ENCODE results near the gene TJP1.
"Not testable (repeated sequence)": the region's sequence is repeated elsewhere in the genome, so short reads cannot be mapped to it uniquely, and the experiment has no call there.

Gene TJP1

DNA sequence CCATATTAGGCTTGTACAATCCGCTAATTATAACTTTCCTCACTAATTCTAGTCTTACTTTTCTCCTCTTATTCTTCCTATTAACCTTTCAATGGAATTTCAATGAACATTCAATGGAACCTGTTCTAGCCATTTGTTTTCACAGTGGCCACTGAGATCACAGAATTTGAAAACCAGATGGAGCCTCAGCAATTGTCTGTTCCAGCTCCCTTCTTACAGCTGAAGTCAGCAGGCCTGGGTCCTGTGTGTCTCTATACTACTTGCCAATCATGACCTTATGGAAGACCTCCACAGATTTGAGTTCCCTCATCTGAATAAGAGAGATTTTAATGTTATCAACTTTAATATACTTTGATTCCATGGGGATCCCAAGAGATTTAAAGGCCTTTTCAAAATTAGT lies 36.6 kb downstream of the TJP1 start:
- H3K4me3 ChIP-seq (ENCODE audit: low read depth, low read length): no peak overlapping the region
- TF ChIP-seq, protein P1, sequence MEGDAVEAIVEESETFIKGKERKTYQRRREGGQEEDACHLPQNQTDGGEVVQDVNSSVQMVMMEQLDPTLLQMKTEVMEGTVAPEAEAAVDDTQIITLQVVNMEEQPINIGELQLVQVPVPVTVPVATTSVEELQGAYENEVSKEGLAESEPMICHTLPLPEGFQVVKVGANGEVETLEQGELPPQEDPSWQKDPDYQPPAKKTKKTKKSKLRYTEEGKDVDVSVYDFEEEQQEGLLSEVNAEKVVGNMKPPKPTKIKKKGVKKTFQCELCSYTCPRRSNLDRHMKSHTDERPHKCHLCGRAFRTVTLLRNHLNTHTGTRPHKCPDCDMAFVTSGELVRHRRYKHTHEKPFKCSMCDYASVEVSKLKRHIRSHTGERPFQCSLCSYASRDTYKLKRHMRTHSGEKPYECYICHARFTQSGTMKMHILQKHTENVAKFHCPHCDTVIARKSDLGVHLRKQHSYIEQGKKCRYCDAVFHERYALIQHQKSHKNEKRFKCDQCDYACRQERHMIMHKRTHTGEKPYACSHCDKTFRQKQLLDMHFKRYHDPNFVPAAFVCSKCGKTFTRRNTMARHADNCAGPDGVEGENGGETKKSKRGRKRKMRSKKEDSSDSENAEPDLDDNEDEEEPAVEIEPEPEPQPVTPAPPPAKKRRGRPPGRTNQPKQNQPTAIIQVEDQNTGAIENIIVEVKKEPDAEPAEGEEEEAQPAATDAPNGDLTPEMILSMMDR (IDR thresholded peaks at IDR 0.05; ENCODE audit: low read depth, low read length): no peak

DNA sequence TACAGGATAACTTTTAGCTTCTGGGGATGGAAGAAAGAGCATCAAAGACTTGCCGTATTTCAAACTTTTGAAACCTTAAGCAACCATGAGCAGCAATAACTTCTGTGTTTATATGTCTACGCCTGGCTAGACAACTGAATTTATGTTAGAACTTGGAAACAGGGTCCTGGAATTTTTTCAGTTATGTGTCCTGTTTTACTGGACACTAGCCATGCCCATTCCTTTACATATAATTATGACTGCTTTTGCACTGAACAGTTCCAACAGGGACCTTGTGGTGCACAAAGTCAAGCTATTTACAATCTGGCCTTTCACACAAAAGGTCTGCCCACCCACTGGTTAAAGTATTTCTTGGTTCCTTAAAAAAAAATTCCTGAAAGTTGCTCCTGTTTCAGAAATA lies 37.1 kb downstream of the TJP1 start:
- TF ChIP-seq, protein P1 (IDR thresholded peaks at IDR 0.05; ENCODE audit: low read depth, low read length): no peak
- H3K4me3 ChIP-seq (ENCODE audit: low read depth, low read length): no peak overlapping the region

DNA sequence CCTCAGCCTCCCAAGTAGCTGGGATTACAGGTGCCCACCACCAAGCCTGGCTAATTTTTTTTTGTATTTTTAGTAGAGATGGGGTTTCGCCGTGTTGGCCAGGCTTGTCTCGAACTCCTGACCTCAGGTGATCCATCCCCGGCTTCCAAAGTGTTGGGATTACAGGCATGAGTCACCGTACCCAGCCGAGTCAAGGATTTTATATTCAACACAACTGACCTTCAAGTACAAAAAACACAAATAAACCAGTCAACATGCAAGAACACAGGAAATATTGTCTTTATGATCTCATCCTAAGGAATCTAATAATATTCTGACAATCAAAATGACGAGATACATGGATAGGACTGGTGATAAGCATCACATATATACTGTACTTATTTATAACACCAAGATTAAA lies 37.9 kb downstream of the TJP1 start:
- TF ChIP-seq, protein P1 (IDR thresholded peaks at IDR 0.05; ENCODE audit: low read depth, low read length): no peak
- H3K4me3 ChIP-seq (ENCODE audit: low read depth, low read length): no peak overlapping the region

DNA sequence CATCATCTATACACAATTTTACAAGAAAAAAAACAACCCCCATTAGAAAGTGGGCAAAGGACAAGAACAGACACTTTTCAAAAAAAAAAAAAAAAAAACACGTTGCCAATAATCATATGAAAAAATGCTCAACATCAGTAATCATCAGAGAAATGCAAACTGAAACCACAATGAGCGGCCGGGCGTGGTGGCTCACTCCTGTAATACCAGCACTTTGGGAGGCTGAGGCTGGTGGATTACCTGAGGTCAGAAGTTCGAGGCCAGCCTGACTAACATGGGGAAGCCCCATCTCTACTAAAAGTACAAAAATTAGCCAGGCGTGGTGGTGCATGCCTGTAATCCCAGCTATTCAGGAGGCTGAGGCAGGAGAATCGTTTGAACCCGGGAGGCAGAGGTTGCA lies 39.5 kb downstream of the TJP1 start:
- H3K4me3 ChIP-seq (ENCODE audit: low read depth, low read length): not testable (repeated sequence)

DNA sequence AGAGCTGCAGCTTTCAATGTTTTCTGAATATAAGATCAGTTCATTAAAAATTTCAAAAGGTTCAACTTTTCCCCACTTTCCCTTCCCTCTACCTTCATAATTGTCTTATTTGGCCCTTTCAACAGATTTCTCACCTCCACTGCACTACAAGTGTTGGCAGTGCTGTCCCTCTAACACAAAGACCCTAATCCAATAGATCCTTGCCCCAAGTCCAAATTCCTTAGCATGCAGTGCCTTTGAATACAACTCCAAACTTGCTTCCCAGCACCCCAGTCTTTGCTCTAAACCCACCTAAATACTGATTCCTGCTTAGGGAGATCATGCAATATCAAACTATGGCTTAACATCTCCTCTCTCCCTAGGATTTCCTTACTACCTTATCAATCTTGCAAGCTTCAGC lies 43.9 kb downstream of the TJP1 start:
- TF ChIP-seq, protein P1 (IDR thresholded peaks at IDR 0.05; ENCODE audit: low read depth, low read length): no peak
- no peak overlapping the region for H3K4me3 ChIP-seq (ENCODE audit: low read depth, low read length)

DNA sequence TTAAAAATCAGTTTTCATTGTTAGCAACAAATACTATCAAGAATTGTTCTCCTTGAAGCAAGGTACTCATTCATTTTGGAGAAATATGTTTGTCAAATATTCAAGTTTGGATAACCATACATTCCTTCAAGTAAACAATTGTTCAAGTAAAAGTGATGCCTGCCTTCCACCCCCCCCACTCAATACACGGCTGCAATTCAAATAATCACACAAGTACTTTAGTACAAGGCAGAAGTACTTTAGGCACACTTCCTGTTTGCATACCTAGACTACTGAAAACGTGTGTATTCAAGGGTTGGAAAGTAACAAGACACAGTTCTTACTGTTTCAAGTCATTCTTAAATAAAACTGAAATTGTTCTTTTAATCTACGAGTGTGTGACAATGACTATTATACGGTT lies 45.4 kb downstream of the TJP1 start:
- no peak overlapping the region for H3K4me3 ChIP-seq (ENCODE audit: low read depth, low read length)
- TF ChIP-seq, protein P1 (IDR thresholded peaks at IDR 0.05; ENCODE audit: low read depth, low read length): no peak

DNA sequence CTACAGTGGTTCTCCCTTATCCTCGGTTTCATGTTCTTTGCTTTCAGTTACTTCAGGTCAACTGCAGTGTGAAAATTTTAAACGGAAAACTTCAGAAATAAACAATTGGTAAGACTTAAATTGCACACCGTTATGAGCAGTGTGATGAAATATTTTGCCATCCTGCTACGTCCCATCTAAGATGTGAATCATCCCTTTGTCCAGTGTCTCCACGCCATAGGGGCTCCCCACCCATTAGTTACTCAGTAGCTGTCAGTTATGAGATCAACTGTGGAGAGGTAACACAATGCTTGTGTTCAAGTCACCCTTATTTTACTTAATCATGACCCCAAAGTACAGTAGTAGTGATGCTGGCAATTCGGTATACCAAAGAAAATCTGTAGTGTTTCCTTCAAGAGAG lies 47.4 kb downstream of the TJP1 start:
- no peak overlapping the region for H3K4me3 ChIP-seq (ENCODE audit: low read depth, low read length)
- TF ChIP-seq, protein P1 (IDR thresholded peaks at IDR 0.05; ENCODE audit: low read depth, low read length): no peak

DNA sequence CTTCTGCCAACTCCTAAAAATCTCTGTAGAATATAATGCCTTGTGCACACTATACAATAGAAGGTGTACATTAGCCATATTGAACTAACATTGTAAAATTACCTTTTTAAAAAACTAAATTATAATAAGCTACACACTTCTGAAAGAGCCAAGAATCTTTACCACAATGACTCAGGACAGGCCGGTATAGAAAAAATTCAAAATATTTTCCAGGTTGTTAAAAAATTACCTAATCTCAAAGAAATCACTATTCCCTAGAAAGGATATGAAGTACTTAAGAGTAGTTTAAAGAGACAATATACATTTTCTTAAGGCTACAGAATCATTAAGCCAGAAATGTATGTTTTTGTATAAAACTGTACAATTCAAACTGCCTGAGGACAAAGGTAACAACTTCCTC lies 48.5 kb downstream of the TJP1 start:
- TF ChIP-seq, protein P1 (IDR thresholded peaks at IDR 0.05; ENCODE audit: low read depth, low read length): no peak
- no peak overlapping the region for H3K4me3 ChIP-seq (ENCODE audit: low read depth, low read length)

Measured in WI38 (cell line).